NCI-H187 treated with DMSO at 0.1 percent for 48 hours (cell line): ENCODE results near the gene FKBP9.
"Not testable (repeated sequence)": the region's sequence is repeated elsewhere in the genome, so short reads cannot be mapped to it uniquely, and the experiment has no call there.

Source experiments
- DNase-seq: peaks from one replicate; lab custom pipeline; 2025; lab: John Stamatoyannopoulos, UW

FKBP9 gene

GRCh38 chr7:33005193-33005592 is 48.0 kb downstream of the FKBP9 start:
- not testable (repeated sequence) for DNase-seq

GRCh38 chr7:33005690-33006089 is 48.5 kb downstream of the FKBP9 start:
- DNase-seq = not testable (repeated sequence)

GRCh38 chr7:33009734-33010133 is 52.5 kb downstream of the FKBP9 start:
- no peak for DNase-seq

GRCh38 chr7:33012364-33012763 is 55.1 kb downstream of the FKBP9 start:
- no peak for DNase-seq

- no peak for DNase-seq
These were observed 67.0 kb downstream of the FKBP9 start for GRCh38 chr7:33024189-33024757.

GRCh38 chr7:33035776-33036175 is 78.5 kb downstream of the FKBP9 start:
- no peak for DNase-seq

GRCh38 chr7:33038639-33039038 is 81.4 kb downstream of the FKBP9 start:
- DNase-seq = no peak

- DNase-seq = no peak
These were observed 82.1 kb downstream of the FKBP9 start for GRCh38 chr7:33039257-33039902.

GRCh38 chr7:33039903-33040292 is 82.7 kb downstream of the FKBP9 start:
- no peak for DNase-seq

GRCh38 chr7:33040803-33041516 is 83.7 kb downstream of the FKBP9 start:
- no peak for DNase-seq

- DNase-seq = no peak
These were observed 84.6 kb downstream of the FKBP9 start for GRCh38 chr7:33041631-33042428.

GRCh38 chr7:33043501-33044400 is 86.5 kb downstream of the FKBP9 start:
- no peak for DNase-seq

- DNase-seq = no peak
These were observed 87.1 kb downstream of the FKBP9 start for GRCh38 chr7:33044401-33044718.

- DNase-seq = no peak
These were observed 87.7 kb downstream of the FKBP9 start for GRCh38 chr7:33044986-33045385.

GRCh38 chr7:33048257-33048656 is 91.0 kb downstream of the FKBP9 start:
- DNase-seq = no peak

GRCh38 chr7:33048704-33049103 is 91.5 kb downstream of the FKBP9 start:
- DNase-seq = no peak

- no peak for DNase-seq
These were observed 93.5 kb downstream of the FKBP9 start for GRCh38 chr7:33050535-33051318.

GRCh38 chr7:33053721-33054120 is 96.5 kb downstream of the FKBP9 start:
- no peak for DNase-seq

GRCh38 chr7:33054261-33054964 is 97.2 kb downstream of the FKBP9 start:
- DNase-seq = no peak

- DNase-seq = no peak
These were observed 97.9 kb downstream of the FKBP9 start for GRCh38 chr7:33055158-33055557.
